Testis (tissue), 3 donors: ENCODE data around the gene OR51B2. TPM values are rescaled to one million over a fixed set of nuclear protein-coding genes. Genes with fewer than 3 reads are reported as not detected.
A peak's percentile ranks its signal among the peaks of the same experiment; 100 is the strongest.

Source experiments
- DNase-seq: peaks from one replicate; pipeline ENCODE4 v3.0.0-alpha.2; 2019
- H3K27ac ChIP-seq, 2 donors: fragments of 200-600 bp; sonication (generic); one replicate each; pipeline ENCODE4 v1.5.1; 2019
- H3K27me3 ChIP-seq: fragments of 200-600 bp; sonication (generic); one replicate; pipeline ENCODE4 v1.5.1; 2019
- H3K36me3 ChIP-seq: fragments of 200-600 bp; sonication (generic); one replicate; pipeline ENCODE4 v1.5.1; 2017; ENCODE audit warnings: low read depth; ENCODE audit errors: missing control alignments
- H3K4me1 ChIP-seq: fragments of 200-600 bp; sonication (generic); one replicate; pipeline ENCODE4 v1.5.1; 2019
- H3K4me3 ChIP-seq, 2 donors: fragments of 200-600 bp; sonication (generic); one replicate each; pipeline ENCODE4 v1.5.1; 2017 to 2019
- H3K9me3 ChIP-seq: fragments of 200-600 bp; sonication (generic); one replicate; pipeline ENCODE4 v1.5.1; 2017
- CTCF ChIP-seq, 3 experiments: fragments of 450-650 bp in 2 of 3; fragments of 200-600 bp in 1 of 3; sonication (generic) in 1 of 3; IDR thresholded peaks; one replicate each; pipeline ENCODE4 v1.5.1; 2016 to 2019; ENCODE audit warnings: antibody characterized with exemption in 3 of 3, mild to moderate bottlenecking in 2 of 3, moderate library complexity in 1 of 3
- POLR2A ChIP-seq: fragments of 450-650 bp; IDR thresholded peaks from one replicate; pipeline ENCODE4 v1.6.1; 2017; ENCODE audit warnings: antibody characterized with exemption, mild to moderate bottlenecking, moderate library complexity
- WGBS, 2 donors: methylation state at CpG; one replicate each; pipeline ENCODE4 v1.1.5; 2018; 5-methylcytosine and 5-hydroxymethylcytosine counted together
- intact Hi-C: fragments of 100-400 bp; cut with DNase I; formaldehyde crosslinking; loops from one replicate; pipeline ENCODE4 v1.15.1; 2023; ENCODE audit warnings: low total_unique reads
- polyA plus RNA-seq: library from polyadenylated mRNA; stranded (reverse); fragments of 350-450 nt; fragmentation: Illumina TruSeq; extraction: RNeasy Lipid Tissue Mini Kit (QIAGEN cat#74804); gene quantifications from one replicate; pipeline ENCODE4 v1.2.3, GENCODE V29; 2014; ENCODE audit warnings: low read depth, low replicate concordance; ENCODE audit not compliant: insufficient read depth
- total RNA-seq, 2 donors: library from RNA; depleted of rRNA; stranded (reverse); fragments of >200 nt; gene quantifications; one replicate each; pipeline ENCODE4 v1.2.3, GENCODE V29; 2016

OR51B2 gene
- total and polyA plus RNA-seq, 3 donors from 2014 or later, result 0.74 TPM; not detected in 2

GRCh38 chr11:5283086-5283485 lies 41.0 kb downstream of the OR51B2 start:
- Histone ChIP-seq H3K4me3 (no peak overlapping the region), H3K4me1 (no peaks in the 10 kb centered on the region), H3K27ac (no peak overlapping the region), H3K36me3 (no peaks in the 10 kb centered on the region), H3K9me3 (no peaks in the 10 kb centered on the region), H3K27me3 (no peaks in the 10 kb centered on the region)
- no peak for TF ChIP-seq POLR2A
- no peak for TF ChIP-seq CTCF (IDR thresholded peaks at IDR 0.05)
- intact Hi-C loops, result no loop called here
- no peak for DNase-seq
- WGBS, 2 donors, result 87 to 93% methylated on average over 3 of the region's 3 CpGs

- no peaks in the 10 kb centered on the region for H3K36me3 ChIP-seq
- H3K4me1 ChIP-seq, result no peaks in the 10 kb centered on the region
- no peaks in the 10 kb centered on the region for H3K27me3 ChIP-seq
- H3K4me3 ChIP-seq, result no peak overlapping the region
- intact Hi-C loops, result no loop called here
- DNase-seq, result no peak
- TF ChIP-seq POLR2A (no peak), CTCF (IDR thresholded peaks at IDR 0.05) (no peak)
- H3K9me3 ChIP-seq, result no peaks in the 10 kb centered on the region
- WGBS, 2 donors, result 88 to 96% methylated on average over 2 of the region's 2 CpGs
- no peak overlapping the region for H3K27ac ChIP-seq
Measured at GRCh38 chr11:5282628-5283027, 41.5 kb downstream of the OR51B2 start.

- TF ChIP-seq CTCF (IDR thresholded peaks at IDR 0.05), result no peak
- TF ChIP-seq POLR2A, result no peak
- intact Hi-C loops, result no loop called here
- H3K4me1 ChIP-seq, result no peaks in the 10 kb centered on the region
Measured at GRCh38 chr11:5281596-5281995, 42.5 kb downstream of the OR51B2 start.

GRCh38 chr11:5280582-5281102 lies 43.5 kb downstream of the OR51B2 start:
- intact Hi-C loops, result no loop called here
- no peak for TF ChIP-seq CTCF (IDR thresholded peaks at IDR 0.05)
- no peak for TF ChIP-seq POLR2A
- Histone ChIP-seq H3K4me1 (no peaks in the 10 kb centered on the region), H3K27me3 (no peaks in the 10 kb centered on the region), H3K4me3 (no peak overlapping the region), H3K36me3 (no peaks in the 10 kb centered on the region), H3K9me3 (no peaks in the 10 kb centered on the region), H3K27ac (no peak overlapping the region)
- DNase-seq, result peak; percentile 57
- WGBS, 2 donors, result 52 to 67% methylated on average over 3 of the region's 3 CpGs

More at GRCh38 chr11:5281596-5281995, 42.5 kb downstream of the OR51B2 start:
- Histone ChIP-seq H3K9me3 (no peaks in the 10 kb centered on the region), H3K4me3 (no peak overlapping the region), H3K27ac (no peak overlapping the region), H3K36me3 (no peaks in the 10 kb centered on the region), H3K27me3 (no peaks in the 10 kb centered on the region)
- no peak for DNase-seq

GRCh38 chr11:5279471-5280090 lies 44.5 kb downstream of the OR51B2 start:
- Histone ChIP-seq H3K9me3 (no peaks in the 10 kb centered on the region), H3K4me1 (no peaks in the 10 kb centered on the region), H3K27ac (no peak overlapping the region), H3K4me3 (no peak overlapping the region), H3K36me3 (no peaks in the 10 kb centered on the region), H3K27me3 (no peaks in the 10 kb centered on the region)
- TF ChIP-seq CTCF (IDR thresholded peaks at IDR 0.05), result no peak
- WGBS, 2 donors, result 81 to 86% methylated on average over 4 of the region's 4 CpGs
- no peak for DNase-seq
- intact Hi-C loops, result no loop called here
